CD4-positive, alpha-beta T cell treated with Interleukin-6 for 4 hours (primary cell): ENCODE measurements around the gene ZMYND11.

Source experiments
- DNase-seq: peaks from one replicate; pipeline ENCODE4 v3.0.0-alpha.2; 2020; ENCODE audit warnings: mixed read lengths

The ZMYND11 gene

DNA sequence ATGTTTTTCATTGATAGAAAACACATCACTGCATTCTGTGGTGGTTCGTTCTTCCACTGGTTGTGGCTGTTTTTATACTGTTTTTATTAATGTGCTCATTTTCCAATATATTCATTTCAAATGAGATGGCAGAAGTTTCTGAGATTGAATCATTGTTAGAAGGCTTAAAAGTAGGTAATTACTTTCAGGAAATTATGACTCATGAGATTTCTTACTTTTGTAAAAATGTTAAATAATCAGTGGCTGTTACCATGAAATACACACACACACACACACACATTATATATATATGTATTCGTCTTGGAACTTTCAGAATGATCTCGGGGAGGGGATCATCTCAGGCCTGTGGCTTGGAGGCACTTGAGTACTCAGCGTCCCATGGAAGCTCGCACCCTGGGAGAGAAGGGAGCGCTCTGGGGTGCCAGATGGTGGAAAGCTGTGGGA lies 66.1 kb downstream of the ZMYND11 start:
- DNase-seq = no peak

DNA sequence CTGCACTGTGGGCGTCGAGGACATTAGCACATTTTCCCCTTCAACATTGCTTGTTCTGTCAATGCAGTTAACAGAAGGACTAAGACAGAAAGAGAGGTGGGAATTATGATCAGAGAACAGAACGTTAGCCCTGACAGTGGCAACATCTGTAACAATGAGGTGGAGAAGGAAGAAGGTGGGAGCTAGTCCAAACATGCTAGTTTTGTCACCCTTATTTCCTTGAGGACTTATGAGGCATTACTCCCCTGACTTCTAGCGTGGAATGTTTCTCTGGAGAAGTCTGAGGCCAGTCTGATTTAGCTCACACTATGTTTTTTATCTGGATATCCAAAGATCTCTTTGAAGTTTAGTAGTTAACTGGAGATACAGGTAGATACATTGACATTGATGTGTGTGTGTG lies 73.4 kb downstream of the ZMYND11 start:
- no peak for DNase-seq

DNA sequence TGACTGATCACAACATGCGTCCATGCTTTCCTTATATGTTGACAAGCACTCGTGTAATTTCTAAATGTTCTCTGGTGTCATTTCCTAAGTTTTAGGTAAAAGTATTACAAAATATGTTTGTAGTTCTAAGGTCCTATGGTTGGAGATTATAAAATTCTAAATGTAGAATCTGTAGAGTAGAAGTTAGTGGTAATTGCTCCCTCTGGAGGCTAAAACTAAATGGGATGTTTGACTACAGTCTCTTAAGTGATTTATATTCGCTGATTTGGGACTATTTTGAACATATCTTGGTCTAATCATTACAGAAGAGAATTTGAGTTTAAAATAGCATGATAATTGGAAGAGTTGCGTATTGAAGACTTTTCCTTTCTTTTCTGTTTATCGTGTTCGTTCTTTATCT lies 74.1 kb downstream of the ZMYND11 start:
- no peak for DNase-seq

DNA sequence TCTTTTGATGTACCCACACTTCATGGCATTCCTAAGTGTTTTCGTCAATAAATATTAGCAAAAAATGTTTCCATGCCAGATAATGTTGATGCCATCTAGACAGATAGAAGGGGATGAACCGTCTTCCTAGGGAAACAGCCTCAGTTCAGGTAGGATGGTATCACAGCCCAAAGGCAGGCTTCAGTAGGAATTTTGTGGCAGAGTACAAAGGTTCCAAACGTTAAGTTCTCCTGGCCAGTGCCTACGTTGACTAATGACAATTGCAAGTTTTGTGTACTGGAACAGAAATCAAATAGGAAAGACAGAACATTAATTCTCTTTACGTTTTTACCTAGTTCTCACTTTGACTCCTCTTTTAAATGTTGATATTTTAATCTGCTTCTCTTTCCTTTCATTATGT lies 75.0 kb downstream of the ZMYND11 start:
- no peak for DNase-seq

DNA sequence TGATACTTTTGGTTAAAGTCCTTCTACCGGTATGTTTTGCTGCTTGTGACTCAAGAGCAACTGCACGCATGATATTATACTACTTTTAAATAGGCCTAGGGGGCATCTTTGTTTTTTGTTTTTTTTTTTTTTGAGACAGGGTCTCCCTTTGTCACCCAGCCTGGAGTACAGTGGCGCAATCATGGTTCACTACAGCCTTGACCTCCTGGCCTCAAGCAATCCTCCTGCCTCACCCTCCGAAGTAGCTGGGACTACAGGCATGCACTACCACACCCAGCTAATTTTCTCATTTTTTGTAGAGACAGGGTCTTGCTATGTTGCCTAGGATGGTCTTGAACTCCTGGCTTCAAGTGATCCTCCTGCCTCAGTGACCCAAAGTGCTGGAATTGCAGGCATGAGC lies 80.2 kb downstream of the ZMYND11 start:
- DNase-seq = no peak

DNA sequence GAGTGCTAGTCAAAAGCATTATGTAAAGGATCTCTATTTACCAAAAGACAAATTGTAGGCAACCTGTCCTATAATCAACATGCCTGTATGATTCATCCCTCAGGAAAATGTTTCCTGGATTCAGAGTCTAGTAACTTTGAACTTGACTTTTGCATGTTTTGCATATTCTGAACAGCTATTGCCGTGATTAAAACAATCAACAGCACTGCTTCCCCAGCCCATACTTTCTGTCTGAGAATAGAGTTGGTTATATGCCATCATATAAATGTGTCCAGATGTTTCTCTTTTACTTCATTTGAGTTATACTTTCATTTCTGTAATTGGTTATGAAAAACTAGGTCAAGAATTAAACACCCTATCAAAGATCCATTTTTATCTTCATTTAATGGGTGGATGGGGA lies 83.5 kb downstream of the ZMYND11 start:
- DNase-seq = no peak

DNA sequence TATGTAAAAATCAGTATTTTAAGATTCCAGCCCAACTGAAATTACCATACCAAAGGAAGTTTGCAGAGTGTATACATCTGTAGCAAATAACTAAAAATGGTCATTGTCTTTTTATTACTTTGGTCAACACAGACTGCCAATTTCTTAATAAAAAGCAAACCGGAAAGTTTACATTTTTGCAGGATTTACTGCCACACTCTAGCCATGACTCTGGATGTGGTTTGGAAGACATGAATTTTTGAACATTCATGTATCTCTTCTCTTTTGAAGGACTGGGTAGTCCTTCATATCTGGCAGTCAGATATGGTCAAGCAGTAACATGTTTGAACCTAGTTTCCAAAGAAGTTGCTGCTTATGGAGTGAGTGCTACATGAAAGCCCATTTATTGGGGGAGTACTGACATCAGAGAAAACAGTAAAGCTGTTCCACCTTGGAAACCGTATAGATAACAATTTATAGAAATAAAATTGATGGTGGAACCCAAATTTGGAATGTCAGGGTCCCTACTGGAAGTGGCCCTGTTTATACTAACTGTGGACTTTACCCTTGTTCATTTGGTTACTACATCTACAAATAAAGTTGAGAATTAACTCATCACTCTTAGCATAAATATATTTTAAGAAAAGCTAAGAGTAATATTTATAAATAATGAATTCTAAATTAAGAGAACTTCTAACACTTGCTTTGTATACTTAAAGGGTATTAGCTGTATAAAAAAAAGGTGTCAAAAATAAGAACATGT lies 84.6 kb downstream of the ZMYND11 start:
- DNase-seq = no peak

DNA sequence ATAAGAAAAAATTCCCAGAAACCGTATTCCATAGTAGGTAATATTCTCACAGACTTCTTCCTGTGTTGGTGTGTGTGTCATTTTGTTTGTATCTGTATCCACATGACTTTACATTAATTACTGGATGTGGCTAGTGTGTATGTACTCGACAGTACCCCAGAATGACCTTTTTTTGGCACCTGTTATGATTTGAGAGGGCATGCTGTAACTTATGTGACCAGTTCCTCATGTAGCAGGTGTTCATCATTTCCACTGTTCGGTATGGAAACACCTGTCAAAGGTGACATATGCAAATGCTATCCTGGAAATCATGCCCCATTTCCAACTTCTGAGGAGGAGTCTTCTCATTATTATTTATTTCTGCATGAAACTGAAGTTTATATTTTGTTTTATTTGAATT lies 89.3 kb downstream of the ZMYND11 start:
- DNase-seq = no peak

DNA sequence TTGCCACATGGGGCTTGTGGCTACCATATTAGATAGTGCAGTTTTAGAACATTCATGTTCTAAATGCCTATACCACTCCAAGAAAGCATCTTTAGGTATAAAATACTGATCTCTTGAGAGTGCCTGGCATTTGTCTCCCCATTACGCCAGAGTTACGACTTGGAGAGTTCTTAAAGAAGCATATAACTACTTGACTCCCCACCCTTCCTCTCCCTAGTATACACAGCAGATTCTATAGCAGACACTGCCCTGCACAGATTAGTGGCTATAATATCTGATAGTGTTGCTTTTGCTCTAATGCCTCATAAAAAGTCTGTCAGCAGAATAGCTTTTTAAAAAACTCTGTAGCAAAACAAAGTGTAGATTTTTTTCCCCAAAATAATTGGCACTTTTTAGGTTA lies 90.8 kb downstream of the ZMYND11 start:
- no peak for DNase-seq

DNA sequence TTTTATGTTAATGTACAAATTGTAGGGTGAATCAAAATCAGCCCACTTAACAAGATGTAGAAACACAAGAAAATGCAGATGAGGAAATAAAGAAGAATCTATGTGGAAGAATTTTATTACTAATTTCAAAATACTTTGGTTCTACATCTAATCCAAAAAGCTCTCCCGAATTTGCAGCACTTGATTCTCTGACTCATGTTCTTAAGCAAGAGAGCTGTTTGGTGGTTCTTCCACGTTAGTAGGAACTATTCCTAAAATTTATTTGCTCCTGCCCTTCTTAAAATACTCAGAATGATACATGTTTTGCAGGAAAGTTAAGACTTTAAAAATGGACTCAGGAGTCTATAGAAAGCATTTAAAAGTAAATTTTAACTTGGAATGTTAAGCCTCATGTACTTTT lies 91.8 kb downstream of the ZMYND11 start:
- DNase-seq = no peak

DNA sequence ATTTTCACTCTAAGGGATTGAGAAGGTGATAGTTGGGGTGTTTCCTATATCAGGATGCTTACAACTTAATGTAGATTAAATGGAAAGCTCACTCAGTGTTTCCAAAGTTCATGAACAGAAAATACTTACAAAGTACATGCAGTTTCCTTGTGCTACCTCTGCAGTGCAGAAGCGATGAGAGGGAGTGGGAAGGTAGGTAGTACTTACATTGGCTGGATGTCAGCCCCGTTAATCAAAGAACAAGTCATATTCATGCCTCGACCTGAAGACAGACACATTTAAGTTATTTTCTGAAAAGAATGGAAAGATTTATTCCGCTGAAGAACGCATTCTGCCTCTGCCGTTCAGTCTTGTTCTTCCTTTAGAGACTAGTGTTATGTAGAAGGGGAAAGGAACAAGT lies 93.1 kb downstream of the ZMYND11 start:
- no peak for DNase-seq

DNA sequence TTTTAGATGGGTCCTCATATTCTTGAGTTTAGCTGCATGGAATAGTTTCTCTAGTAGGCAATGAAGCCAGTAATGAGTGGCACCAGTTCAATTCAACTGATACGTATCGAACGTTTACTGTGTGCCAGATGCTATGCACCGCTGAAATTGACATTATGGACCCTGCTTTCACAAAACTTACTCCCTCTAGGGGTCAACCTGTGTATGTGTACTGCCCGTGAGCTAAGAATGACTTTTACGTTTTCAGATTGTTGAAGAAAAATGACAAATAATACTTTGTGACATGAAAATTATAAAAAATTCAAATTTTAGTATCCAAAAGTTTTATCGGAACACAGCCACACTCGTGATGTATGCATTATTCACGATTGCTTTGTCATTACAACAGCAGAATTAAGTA lies 95.5 kb downstream of the ZMYND11 start:
- no peak for DNase-seq

DNA sequence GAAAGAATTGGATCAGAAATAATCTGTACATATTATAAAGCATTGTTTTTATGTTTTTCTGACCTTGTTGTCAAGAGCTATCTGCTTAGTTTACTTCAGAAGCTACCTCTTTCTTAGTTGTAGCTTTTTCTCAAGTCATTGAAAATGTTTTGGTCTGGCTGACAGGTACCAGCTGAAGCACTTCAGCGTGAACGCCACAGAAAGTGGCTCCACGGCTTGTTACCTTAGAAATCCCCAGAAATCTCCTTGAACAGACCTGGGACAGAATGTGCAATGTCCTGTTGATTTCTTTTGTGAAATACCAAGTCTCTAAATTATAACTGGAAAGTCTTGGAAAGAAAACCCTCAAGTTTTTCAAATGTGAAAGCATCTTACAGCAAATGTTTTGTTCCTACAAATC lies 96.8 kb downstream of the ZMYND11 start:
- DNase-seq = no peak

DNA sequence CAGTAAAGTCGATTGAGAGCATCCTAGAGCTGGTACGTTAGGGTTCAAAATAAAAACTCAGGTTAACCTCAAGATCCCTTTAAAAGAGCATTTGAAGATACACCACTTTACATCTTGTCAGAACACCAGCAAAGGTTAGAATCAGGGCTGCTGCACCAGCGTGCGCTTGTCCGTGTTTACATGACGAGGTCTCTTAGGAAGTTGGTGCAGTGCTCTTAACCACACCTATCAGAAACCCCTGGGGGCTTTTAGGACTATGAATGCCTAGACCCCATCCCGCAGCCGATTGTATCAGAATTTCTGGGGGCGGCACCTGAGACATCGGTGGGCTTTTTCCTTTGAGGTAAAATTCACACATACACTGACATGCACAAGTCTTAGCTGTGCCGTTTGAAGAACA lies 97.6 kb downstream of the ZMYND11 start:
- no peak for DNase-seq

DNA sequence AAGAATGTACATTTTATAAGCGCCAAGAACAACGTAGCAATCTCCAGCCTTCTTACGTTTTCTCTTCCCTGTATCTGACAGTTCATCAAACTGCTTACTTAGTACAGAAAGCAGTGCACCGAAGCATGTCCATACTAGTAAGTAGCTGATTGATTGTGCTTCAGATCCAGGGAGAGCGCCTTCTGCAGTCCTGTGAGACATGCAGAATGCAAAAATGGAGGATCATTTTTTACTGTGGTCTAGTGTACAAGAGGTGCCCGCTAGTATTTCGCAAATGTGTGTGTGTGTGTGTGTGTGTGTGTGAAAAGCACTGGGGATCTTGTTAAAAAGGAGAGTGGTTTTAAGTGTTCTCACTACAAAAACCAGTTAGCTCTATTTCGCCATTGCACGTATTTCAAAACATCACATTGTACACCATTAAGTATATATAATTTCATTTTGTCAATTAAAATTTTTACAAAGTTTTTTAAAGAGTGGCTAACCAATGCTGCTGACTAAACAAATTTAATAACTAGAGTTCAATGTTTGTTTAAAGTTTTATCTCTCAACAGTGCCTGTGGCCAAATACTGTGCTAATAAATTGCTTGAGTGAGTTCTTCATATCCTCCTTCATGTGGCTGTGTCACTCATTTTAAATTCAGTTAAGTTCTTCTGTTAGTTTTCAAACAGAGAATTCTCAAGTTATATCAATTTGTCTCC lies 99.6 kb downstream of the ZMYND11 start:
- no peak for DNase-seq

DNA sequence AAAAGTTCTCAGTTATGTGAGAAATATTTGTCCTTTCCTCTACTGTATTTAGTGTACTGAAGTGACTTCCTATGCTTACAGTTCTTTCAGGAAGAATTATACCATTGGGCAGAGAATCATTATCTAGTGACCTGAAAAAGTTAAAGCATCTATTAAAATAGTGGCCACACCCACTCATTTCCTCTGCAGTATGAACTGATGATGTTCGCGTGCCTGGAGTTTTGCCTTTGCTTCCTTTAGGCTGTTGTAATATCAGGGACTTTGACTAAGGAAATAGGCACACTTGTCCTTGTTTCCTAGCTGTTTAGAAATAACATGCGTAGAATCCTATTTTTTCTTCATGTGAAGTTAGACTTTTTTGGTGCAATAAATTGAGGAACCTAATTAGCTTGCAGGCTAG lies 100.7 kb downstream of the ZMYND11 start:
- DNase-seq = no peak

DNA sequence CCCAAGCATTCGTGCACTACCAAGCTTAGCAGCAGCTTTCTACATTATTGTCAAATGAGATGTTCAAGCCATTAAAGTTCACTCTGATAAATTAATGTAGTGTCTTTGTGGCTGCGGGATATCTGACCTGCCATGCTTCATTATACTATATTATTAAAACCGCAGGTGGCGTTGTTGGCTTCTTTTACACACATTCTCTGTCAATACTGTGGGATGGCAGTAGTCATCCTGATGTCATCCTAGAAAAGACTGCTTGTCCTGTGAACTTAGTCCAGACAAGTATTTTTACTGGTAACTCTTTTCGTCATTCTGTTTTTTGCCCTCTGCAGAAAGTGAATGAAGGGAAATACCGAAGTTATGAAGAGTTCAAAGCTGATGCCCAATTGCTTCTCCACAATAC lies 103.9 kb downstream of the ZMYND11 start:
- no peak for DNase-seq

DNA sequence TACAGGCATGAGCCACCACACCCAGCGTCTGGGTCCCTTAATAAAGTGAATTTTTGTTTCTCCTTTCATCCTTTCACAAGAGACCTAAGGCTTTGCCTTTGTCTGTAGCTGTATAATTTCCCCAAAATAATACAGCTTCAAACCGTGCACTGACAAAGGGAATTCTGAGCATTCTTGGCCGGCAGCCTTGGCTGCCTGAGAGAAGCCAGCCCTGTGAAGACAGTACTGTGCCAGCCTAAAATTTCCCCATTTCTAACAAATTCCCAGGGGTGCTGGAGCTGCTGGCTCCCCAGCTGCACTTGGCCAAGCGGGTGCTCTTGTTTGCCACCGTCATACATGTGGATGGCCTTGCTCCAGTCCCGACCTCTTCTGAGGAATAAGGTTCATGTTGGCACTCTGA lies 106.2 kb downstream of the ZMYND11 start:
- no peak for DNase-seq

DNA sequence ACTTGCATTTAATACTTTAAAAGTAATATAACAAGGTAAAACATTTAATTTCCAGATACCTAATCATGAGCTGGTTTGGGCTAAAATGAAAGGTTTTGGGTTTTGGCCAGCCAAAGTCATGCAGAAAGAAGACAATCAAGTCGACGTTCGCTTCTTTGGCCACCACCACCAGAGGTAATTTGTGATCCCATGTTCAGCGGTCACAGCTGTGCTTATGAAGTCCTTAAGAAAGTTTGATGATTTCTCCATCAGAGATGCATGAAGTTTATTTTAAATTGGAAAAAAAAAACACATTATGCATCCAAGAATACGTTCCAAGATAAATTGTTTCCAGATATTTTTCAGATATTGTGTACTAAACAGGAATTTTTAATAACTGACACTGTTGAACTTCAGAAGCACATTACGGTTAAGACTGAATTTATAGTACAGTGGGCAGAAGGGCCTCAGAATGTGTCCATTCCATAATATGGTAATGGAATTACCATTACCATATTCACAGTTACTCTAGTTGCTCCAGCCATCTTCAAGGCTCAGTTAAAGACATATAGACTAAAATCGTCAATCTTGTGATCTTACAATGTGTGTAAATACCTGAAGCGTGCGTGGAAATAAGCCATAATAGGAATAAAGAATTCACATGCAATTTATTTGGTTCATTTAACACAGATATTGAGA lies 106.8 kb downstream of the ZMYND11 start:
- DNase-seq = no peak

DNA sequence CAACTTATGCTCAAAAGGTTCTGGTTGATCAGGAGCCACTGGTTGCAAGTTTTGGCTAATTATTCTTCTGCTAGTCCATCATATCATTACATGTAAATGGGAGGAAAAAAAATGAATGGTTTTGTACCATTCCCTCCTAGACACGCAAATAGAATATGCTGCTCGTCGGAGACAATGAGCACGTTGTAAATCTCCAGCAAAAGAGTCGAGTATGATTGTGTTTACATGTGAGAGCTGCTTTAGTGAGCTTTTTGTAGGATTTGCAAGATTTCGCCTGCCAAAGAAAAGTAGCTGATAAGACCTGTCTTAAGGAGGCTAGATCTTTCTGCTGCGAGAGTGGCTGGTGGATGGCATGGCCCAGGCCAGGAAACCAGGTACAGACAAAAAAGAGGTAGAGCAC lies 109.0 kb downstream of the ZMYND11 start:
- no peak for DNase-seq

DNA sequence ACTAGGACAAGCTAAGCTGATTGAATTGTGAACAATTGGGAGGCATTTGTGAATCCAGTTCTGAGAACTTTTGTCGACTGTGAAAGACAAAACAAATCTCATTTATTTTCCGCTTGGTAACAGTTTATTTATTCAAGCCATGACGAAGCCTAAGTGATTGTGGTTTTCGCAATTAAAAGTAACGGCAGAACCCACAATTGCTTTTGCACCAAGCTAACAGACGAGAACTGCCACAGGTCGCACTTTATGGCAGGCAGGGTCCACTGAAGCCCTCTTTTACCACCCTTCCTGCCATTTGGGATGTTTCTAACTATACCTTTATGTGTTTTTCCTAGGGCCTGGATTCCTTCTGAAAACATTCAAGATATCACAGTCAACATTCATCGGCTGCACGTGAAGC lies 111.2 kb downstream of the ZMYND11 start:
- no peak for DNase-seq

DNA sequence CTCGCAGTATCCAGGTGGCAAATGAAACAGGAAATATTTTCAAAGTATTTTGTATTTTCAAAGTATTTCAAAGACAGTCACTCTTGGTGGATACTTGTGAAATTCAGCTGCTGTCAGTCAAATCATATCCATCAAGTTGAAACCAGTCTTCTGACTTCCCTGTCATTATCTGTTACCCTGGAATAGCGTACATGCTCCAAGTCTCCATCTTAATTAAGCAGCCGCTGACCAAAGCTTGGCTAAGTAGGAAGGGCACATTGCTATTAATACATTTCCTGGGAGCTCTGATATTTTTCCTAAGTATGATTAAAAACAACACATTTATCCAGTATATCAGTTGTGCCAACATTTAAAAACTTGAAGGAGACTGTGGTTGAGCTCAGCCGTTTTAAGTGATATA lies 112.2 kb downstream of the ZMYND11 start:
- no peak for DNase-seq

DNA sequence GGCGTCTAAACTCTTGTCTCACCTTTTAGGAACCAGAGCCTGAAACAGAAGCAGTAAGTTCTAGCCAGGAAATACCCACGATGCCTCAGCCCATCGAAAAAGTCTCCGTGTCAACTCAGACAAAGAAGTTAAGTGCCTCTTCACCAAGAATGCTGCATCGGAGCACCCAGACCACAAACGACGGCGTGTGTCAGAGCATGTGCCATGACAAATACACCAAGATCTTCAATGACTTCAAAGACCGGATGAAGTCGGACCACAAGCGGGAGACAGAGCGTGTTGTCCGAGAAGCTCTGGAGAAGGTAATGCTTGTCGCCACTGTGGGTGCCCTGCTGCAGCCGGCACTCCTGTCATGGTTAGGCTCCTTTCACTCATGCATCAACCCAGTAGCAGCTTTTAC lies 113.1 kb downstream of the ZMYND11 start:
- DNase-seq = no peak

DNA sequence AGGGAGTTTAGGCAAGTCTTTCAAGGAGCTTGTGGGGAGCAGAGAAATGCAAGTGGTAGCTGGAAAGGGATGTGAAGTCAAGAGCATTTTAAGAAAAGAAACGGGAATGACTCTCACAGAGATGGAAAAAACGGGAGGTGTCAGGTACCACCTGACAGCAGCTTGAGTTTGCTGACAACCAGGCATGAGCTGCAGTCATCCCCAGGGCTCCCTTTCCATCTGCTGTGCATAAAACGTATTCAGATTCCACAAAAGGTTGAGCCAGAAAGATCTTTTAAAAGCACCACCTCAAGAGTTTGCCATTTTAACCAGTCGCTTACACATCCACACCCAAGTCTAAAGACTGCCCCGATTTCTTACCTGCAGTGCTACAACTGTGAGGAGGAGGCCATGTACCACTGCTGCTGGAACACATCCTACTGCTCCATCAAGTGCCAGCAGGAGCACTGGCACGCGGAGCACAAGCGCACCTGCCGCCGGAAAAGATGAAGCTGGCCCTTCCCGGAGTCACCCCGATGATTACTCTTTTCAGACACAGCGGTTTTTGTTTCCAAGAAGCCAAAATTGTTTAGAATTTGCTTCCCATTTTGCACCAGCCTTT lies 116.8 kb downstream of the ZMYND11 start:
- no peak for DNase-seq
